ENCODE data around the gene TRPV3. TPM values are rescaled to one million over a fixed set of nuclear protein-coding genes. Genes with fewer than 3 reads are reported as not detected.

TRPV3 gene
- total RNA-seq, 1 experiment from 2014 or later: 1.4 TPM

DNA sequence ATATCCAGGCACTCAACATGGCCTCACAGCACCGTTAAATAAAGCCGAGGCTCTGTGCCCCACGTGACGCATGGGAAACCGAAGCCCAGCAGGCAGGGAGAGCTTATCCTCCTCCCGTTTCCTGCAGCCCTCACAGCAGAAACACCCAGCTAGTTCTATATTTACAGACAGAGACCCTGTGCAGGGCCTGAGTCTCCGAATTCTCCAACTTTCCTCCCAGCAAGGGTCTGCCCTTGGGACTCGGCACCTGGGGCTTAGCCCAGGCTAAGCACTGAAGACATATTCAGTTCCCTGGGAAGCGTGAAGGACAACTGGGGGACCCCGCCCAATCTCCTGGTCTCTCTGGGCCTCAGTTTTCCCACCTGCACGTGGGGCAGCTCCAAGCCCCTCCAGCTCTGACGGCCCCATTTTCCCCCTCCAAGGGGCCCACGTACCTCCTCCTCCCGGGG is 29.2 kb downstream of the TRPV3 start:
- BruUV-seq (replicated peaks): no TSS peak
- Histone ChIP-seq H3K9me3 (ENCODE audit: control insufficient read depth in 1 of 2, insufficient read depth in 1 of 2, low read depth in 1 of 2, low read length in 2 of 2) (no peaks in the 10 kb centered on the region), H3K9ac (ENCODE audit: low read length) (no peak overlapping the region), H3K9me2 (ENCODE audit: insufficient read depth) (no peaks in the 10 kb centered on the region), H3K79me2 (ENCODE audit: insufficient read depth, low read length) (no peaks in the 10 kb centered on the region), H3K27me3 (ENCODE audit: insufficient read depth, low read length) (no peaks in the 10 kb centered on the region), H3K4me3 (replicated peaks in 1 of 2; ENCODE audit: low read depth in 1 of 2, low read length in 2 of 2) (no peak overlapping the region), H4K20me1 (ENCODE audit: insufficient read depth) (no peaks in the 10 kb centered on the region), H3K36me3 (ENCODE audit: control insufficient read depth in 1 of 2, insufficient read depth in 2 of 2, low read length in 2 of 2) (no peaks in the 10 kb centered on the region), H3K4me2 (ENCODE audit: low read length) (no peak overlapping the region), H3K27ac (ENCODE audit: low read depth, low read length) (no peak overlapping the region), H2AFZ (ENCODE audit: low read depth, low read length, poor library complexity, severe bottlenecking) (no peak overlapping the region), H3K4me1 (ENCODE audit: control insufficient read depth in 1 of 2, insufficient read depth in 2 of 2, low read length in 2 of 2) (no peaks in the 10 kb centered on the region)
- ATAC-seq: no peak
- TF ChIP-seq ZFX (IDR thresholded peaks at IDR 0.05) (no peak), CBX3 (IDR thresholded peaks at IDR 0.05; ENCODE audit: low read depth) (no peak), EZH2phosphoT487 (IDR thresholded peaks at IDR 0.05; ENCODE audit: borderline replicate concordance) (no peak), JUND (IDR thresholded peaks at IDR 0.05) (no peak), YY1 (IDR thresholded peaks at IDR 0.05; ENCODE audit: extremely low read depth, insufficient replicate concordance, low read depth, low read length) (no peak)
- TF ChIP-seq, protein P1, sequence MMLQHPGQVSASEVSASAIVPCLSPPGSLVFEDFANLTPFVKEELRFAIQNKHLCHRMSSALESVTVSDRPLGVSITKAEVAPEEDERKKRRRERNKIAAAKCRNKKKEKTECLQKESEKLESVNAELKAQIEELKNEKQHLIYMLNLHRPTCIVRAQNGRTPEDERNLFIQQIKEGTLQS (IDR thresholded peaks at IDR 0.05): no peak
- ChIA-PET POLR2A (no interaction called here), CTCF (no interaction called here), RAD21 (ENCODE audit: low non-redundant PET in 1 of 2, low total read pairs in 2 of 2, uncharacterized antibody in 2 of 2, unreplicated experiment in 2 of 2) (no interaction called here)
- no peak for DNase-seq (ENCODE audit: low read depth, low spot score)
- intact Hi-C loops (cut with micrococcal nuclease): no loop called here

DNA sequence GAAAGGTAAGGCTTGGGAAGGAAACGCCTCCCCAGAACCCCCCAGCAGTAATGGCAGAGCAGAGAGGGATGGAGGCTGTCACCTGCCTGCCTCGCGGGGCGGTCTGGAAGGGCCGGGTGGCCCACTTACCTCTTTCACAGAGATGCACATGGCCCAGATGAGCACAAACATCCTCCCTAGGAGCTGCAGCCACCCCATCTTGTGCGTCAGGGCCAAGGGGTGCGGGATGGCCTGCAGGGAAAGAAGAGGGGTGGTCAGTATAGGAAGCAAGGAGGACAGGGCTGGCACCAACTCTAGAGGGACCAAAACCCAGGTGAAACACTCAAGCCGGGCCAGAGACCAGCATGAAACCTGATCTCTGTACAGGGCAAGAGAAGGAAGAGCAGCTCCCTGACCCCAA is 29.7 kb downstream of the TRPV3 start:
- Histone ChIP-seq H3K9me3 (ENCODE audit: control insufficient read depth in 1 of 2, insufficient read depth in 1 of 2, low read depth in 1 of 2, low read length in 2 of 2) (no peaks in the 10 kb centered on the region), H3K4me1 (ENCODE audit: control insufficient read depth in 1 of 2, insufficient read depth in 2 of 2, low read length in 2 of 2) (no peaks in the 10 kb centered on the region), H3K4me3 (replicated peaks in 1 of 2; ENCODE audit: low read depth in 1 of 2, low read length in 2 of 2) (no peak overlapping the region), H4K20me1 (ENCODE audit: insufficient read depth) (no peaks in the 10 kb centered on the region), H3K9ac (ENCODE audit: low read length) (no peak overlapping the region), H3K79me2 (ENCODE audit: insufficient read depth, low read length) (no peaks in the 10 kb centered on the region), H3K36me3 (ENCODE audit: control insufficient read depth in 1 of 2, insufficient read depth in 2 of 2, low read length in 2 of 2) (no peaks in the 10 kb centered on the region), H3K9me2 (ENCODE audit: insufficient read depth) (no peaks in the 10 kb centered on the region), H3K27me3 (ENCODE audit: insufficient read depth, low read length) (no peaks in the 10 kb centered on the region), H3K27ac (ENCODE audit: low read depth, low read length) (no peak overlapping the region), H2AFZ (ENCODE audit: low read depth, low read length, poor library complexity, severe bottlenecking) (no peak overlapping the region), H3K4me2 (ENCODE audit: low read length) (no peak overlapping the region)
- BruUV-seq (replicated peaks): no TSS peak
- CTCF ChIA-PET: no interaction called here
- RAD21 ChIA-PET (ENCODE audit: low non-redundant PET in 1 of 2, low total read pairs in 2 of 2, uncharacterized antibody in 2 of 2, unreplicated experiment in 2 of 2): no interaction called here
- DNase-seq (ENCODE audit: low read depth, low spot score) (no peak), ATAC-seq (no peak)
- intact Hi-C loops (cut with micrococcal nuclease): no loop called here
- POLR2A ChIA-PET: no interaction called here
- TF ChIP-seq SRF (IDR thresholded peaks at IDR 0.05; ENCODE audit: low read depth) (no peak), EZH2phosphoT487 (IDR thresholded peaks at IDR 0.05; ENCODE audit: borderline replicate concordance) (no peak), POLR2AphosphoS5 (IDR thresholded peaks at IDR 0.05; ENCODE audit: low read depth, low read length) (no peak), TCF7L2 (IDR thresholded peaks at IDR 0.05; ENCODE audit: borderline replicate concordance, extremely low read depth, insufficient read depth, insufficient read length) (no peak), CEBPB (IDR thresholded peaks at IDR 0.05; ENCODE audit: low read depth) (no peak), EGR1 (IDR thresholded peaks at IDR 0.05; ENCODE audit: low read depth) (no peak), ELF1 (IDR thresholded peaks at IDR 0.05; ENCODE audit: borderline replicate concordance, low read depth) (no peak), ZFX (IDR thresholded peaks at IDR 0.05) (no peak), RAD21 (IDR thresholded peaks at IDR 0.05; ENCODE audit: low read depth) (no peak), POLR2A (IDR thresholded peaks at IDR 0.05; ENCODE audit: borderline replicate concordance, extremely low read depth, insufficient read depth, insufficient read length) (no peak), SP1 (IDR thresholded peaks at IDR 0.05; ENCODE audit: low read depth) (no peak), SIN3A (IDR thresholded peaks at IDR 0.05; ENCODE audit: low read depth) (no peak), JUND (IDR thresholded peaks at IDR 0.05) (no peak), YY1 (IDR thresholded peaks at IDR 0.05; ENCODE audit: extremely low read depth, insufficient replicate concordance, low read depth, low read length) (no peak), FOSL1 (IDR thresholded peaks at IDR 0.05; ENCODE audit: low read depth) (no peak)
- TF ChIP-seq, protein P2, sequence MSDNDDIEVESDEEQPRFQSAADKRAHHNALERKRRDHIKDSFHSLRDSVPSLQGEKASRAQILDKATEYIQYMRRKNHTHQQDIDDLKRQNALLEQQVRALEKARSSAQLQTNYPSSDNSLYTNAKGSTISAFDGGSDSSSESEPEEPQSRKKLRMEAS (IDR thresholded peaks at IDR 0.05): no peak
- TF ChIP-seq, protein P3, sequence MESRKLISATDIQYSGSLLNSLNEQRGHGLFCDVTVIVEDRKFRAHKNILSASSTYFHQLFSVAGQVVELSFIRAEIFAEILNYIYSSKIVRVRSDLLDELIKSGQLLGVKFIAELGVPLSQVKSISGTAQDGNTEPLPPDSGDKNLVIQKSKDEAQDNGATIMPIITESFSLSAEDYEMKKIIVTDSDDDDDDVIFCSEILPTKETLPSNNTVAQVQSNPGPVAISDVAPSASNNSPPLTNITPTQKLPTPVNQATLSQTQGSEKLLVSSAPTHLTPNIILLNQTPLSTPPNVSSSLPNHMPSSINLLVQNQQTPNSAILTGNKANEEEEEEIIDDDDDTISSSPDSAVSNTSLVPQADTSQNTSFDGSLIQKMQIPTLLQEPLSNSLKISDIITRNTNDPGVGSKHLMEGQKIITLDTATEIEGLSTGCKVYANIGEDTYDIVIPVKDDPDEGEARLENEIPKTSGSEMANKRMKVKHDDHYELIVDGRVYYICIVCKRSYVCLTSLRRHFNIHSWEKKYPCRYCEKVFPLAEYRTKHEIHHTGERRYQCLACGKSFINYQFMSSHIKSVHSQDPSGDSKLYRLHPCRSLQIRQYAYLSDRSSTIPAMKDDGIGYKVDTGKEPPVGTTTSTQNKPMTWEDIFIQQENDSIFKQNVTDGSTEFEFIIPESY (IDR thresholded peaks at IDR 0.05; ENCODE audit: extremely low read depth, insufficient replicate concordance, low read length): no peak
- TF ChIP-seq, protein P1 (IDR thresholded peaks at IDR 0.05): no peak

Data from HCT116 (cell line).